GM12878 (cell line): ENCODE measurements around the gene TRMT44. TPM values are rescaled to one million over a fixed set of nuclear protein-coding genes. Genes with fewer than 3 reads are reported as not detected.

Source experiments
- ASH2L ChIP-seq: fragments of 300-600, 200-600 bp; sonication (generic); IDR thresholded peaks from 2 replicates; pipeline ENCODE4 v1.6.1; 2017; ENCODE audit warnings: low read depth, mild to moderate bottlenecking, borderline replicate concordance
- ATF7 ChIP-seq: fragments of 450-650 bp; IDR thresholded peaks from 2 replicates; pipeline ENCODE4 v1.6.1; 2016; ENCODE audit warnings: low read depth, mild to moderate bottlenecking
- BHLHE40 ChIP-seq, 2 experiments: fragments of 450-650 bp in 1 of 2; IDR thresholded peaks; 2 replicates each; pipeline ENCODE4 v1.6.1; 2011 to 2017; ENCODE audit warnings: low read depth in 2 of 2, borderline replicate concordance in 1 of 2, improper control_type of control experiment in 1 of 2, low read length in 1 of 2, mild to moderate bottlenecking in 1 of 2
- FOXM1 ChIP-seq: IDR thresholded peaks from 2 replicates; pipeline ENCODE4 v1.6.1; 2012; ENCODE audit warnings: low read depth, mild to moderate bottlenecking, inconsistent platforms, low read length, moderate library complexity
- GABPA ChIP-seq: IDR thresholded peaks from 2 replicates; pipeline ENCODE4 v1.6.1; 2014; ENCODE audit warnings: antibody characterized with exemption, low read depth, mild to moderate bottlenecking, inconsistent platforms
- HDAC6 ChIP-seq: fragments of 200-600 bp; sonication (generic); IDR thresholded peaks from one replicate; pipeline ENCODE4 v1.8.0; 2017; ENCODE audit warnings: antibody characterized with exemption; ENCODE audit not compliant: unreplicated experiment
- IKZF1 ChIP-seq: fragments of 450-650 bp; conservative IDR thresholded peaks from 2 replicates; pipeline ENCODE4 v1.6.1; 2017; ENCODE audit warnings: antibody characterized with exemption, mild to moderate bottlenecking
- JUNB ChIP-seq: IDR thresholded peaks from 2 replicates; pipeline ENCODE4 v1.6.1; 2016; ENCODE audit warnings: antibody characterized with exemption, mild to moderate bottlenecking
- MEF2B ChIP-seq: fragments of 450-650 bp; IDR thresholded peaks from 2 replicates; pipeline ENCODE4 v1.6.1; 2018; ENCODE audit warnings: mild to moderate bottlenecking, moderate library complexity; ENCODE audit not compliant: partially characterized antibody, poor library complexity, severe bottlenecking
- MTA2 ChIP-seq: fragments of 450-650 bp; IDR thresholded peaks from 2 replicates; pipeline ENCODE4 v1.6.1; 2016; ENCODE audit warnings: low read depth, mild to moderate bottlenecking, moderate library complexity
- NBN ChIP-seq: fragments of 450-650 bp; IDR thresholded peaks from 2 replicates; pipeline ENCODE4 v1.6.1; 2016
- POU2F2 ChIP-seq: IDR thresholded peaks from 3 replicates; pipeline ENCODE4 v1.6.1; 2011; ENCODE audit warnings: low read depth, mild to moderate bottlenecking, low read length, borderline replicate concordance
- SMARCA5 ChIP-seq: fragments of 450-650 bp; IDR thresholded peaks from 2 replicates; pipeline ENCODE4 v1.6.1; 2017; ENCODE audit warnings: mild to moderate bottlenecking
- SP1 ChIP-seq: IDR thresholded peaks from one replicate; pipeline ENCODE4 v1.6.1; 2011; ENCODE audit warnings: low read depth, low read length
- TBL1XR1 ChIP-seq: IDR thresholded peaks from 2 replicates; pipeline ENCODE4 v1.6.1; 2012; ENCODE audit warnings: low read depth, low read length, improper control_type of control experiment
- ZZZ3 ChIP-seq: IDR thresholded peaks from 2 replicates; pipeline ENCODE4 v1.6.1; 2011; ENCODE audit warnings: low read depth; ENCODE audit not compliant: control insufficient read depth, insufficient read length
- polyA plus RNA-seq, 11 experiments: library from polyadenylated mRNA; depleted of rRNA in 4 of 11; unstranded in 6 of 11; stranded (reverse) in 5 of 11; fragments of >200 nt; fragmentation: Nextera tagmentation in 4 of 11; fragmentation: Illumina TruSeq in 1 of 11; extraction: Ambion mirVana in 4 of 11; extraction: Trizol in 1 of 11; gene quantifications; 1 replicate in 1 of 11; 2 replicates in 10 of 11; pipeline versions ENCODE4 v1.2.1 to v1.2.3, GENCODE V29; 2011 to 2016; ENCODE audit warnings: inconsistent platforms in 2 of 11, missing spikeins in 2 of 11, low read depth in 1 of 11
- total RNA-seq, 4 experiments: library from RNA; depleted of rRNA in 3 of 4; stranded (reverse); fragments of >200 nt in 3 of 4; fragmentation: Illumina TruSeq in 1 of 4; extraction: Trizol in 1 of 4; gene quantifications; 2 replicates each; pipeline versions ENCODE4 v1.2.1 to v1.2.3, GENCODE V29; 2013 to 2021
- TF ChIP-seq, protein P1 (sequence below): fragments of 450-650 bp; IDR thresholded peaks from 2 replicates; pipeline ENCODE4 v1.6.1; 2014; ENCODE audit warnings: mild to moderate bottlenecking
- TF ChIP-seq, protein P2 (sequence below): fragments of 450-650 bp; IDR thresholded peaks from 2 replicates; pipeline ENCODE4 v1.6.1; 2017; ENCODE audit warnings: low read depth, mild to moderate bottlenecking, moderate library complexity
- TF ChIP-seq, protein P3 (sequence below): fragments of 450-650 bp; IDR thresholded peaks from 2 replicates; pipeline ENCODE4 v1.6.1; 2017; ENCODE audit warnings: mild to moderate bottlenecking, moderate library complexity
- TF ChIP-seq, protein P4 (sequence below): IDR thresholded peaks from 2 replicates; pipeline ENCODE4 v1.6.1; 2011; ENCODE audit warnings: mild to moderate bottlenecking, low read depth, low read length, moderate library complexity; ENCODE audit not compliant: insufficient replicate concordance
- TF ChIP-seq, protein P5 (sequence below): IDR thresholded peaks from 2 replicates; pipeline ENCODE4 v1.6.1; 2012; ENCODE audit warnings: low read depth, low read length, improper control_type of control experiment

TRMT44 gene
- total and polyA plus RNA-seq, 10 of the 15 experiments (the other 5 are each of a cell fraction or from before 2014, with no cell fraction given), result 1.3 to 18.5 (median 10.1) TPM

DNA sequence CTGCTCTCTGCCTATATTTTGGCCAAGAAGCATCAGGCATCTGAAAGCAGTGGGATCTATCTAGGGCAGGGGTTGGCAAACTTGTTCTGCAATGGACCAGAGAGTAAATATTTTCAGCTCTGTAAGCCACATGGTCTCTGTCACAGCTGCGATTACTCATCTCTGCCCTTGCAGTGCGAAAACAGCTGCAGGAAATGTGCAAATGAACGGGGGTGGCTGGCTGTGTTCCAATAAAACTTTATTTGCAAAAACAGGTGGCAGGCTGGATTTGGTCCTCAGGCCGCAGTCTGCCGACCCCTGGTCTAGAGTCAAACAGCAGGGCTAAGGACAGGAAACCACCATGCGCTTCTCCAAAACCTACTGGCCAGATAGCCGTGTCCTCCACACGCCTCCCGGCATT, 48.6 kb upstream of the TRMT44 start (continued):
- TF ChIP-seq TBL1XR1 (peak; percentile 64; the same call in 1 of the 2 replicates), HDAC6 (no peak), ZZZ3 (no peak), ASH2L (no peak), SMARCA5 (no peak), IKZF1 (peak; percentile 70), MEF2B (peak; percentile 41), JUNB (peak; percentile 68), SP1 (peak; percentile 65), POU2F2 (peak; percentile 85; the same call in 2 of the 3 replicates), NBN (peak; percentile 47; the same call in 1 of the 2 replicates), MTA2 (peak; percentile 48; the same call in 1 of the 2 replicates), GABPA (no peak; the same call in 1 of the 2 replicates), ATF7 (peak; percentile 78; the same call in 1 of the 2 replicates), BHLHE40 (IDR thresholded peaks at IDR 0.05; ENCODE audit: borderline replicate concordance in 1 of 2, low read depth in 2 of 2, low read length in 1 of 2) (peak; percentile 46 to 71; a peak in 2 of 4 replicates), FOXM1 (no peak)
- TF ChIP-seq, protein P1, sequence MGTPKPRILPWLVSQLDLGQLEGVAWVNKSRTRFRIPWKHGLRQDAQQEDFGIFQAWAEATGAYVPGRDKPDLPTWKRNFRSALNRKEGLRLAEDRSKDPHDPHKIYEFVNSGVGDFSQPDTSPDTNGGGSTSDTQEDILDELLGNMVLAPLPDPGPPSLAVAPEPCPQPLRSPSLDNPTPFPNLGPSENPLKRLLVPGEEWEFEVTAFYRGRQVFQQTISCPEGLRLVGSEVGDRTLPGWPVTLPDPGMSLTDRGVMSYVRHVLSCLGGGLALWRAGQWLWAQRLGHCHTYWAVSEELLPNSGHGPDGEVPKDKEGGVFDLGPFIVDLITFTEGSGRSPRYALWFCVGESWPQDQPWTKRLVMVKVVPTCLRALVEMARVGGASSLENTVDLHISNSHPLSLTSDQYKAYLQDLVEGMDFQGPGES, result no peak
- TF ChIP-seq, protein P2, sequence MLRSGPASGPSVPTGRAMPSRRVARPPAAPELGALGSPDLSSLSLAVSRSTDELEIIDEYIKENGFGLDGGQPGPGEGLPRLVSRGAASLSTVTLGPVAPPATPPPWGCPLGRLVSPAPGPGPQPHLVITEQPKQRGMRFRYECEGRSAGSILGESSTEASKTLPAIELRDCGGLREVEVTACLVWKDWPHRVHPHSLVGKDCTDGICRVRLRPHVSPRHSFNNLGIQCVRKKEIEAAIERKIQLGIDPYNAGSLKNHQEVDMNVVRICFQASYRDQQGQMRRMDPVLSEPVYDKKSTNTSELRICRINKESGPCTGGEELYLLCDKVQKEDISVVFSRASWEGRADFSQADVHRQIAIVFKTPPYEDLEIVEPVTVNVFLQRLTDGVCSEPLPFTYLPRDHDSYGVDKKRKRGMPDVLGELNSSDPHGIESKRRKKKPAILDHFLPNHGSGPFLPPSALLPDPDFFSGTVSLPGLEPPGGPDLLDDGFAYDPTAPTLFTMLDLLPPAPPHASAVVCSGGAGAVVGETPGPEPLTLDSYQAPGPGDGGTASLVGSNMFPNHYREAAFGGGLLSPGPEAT, result peak; percentile 57; the same call in 1 of the 2 replicates
- TF ChIP-seq, protein P3, sequence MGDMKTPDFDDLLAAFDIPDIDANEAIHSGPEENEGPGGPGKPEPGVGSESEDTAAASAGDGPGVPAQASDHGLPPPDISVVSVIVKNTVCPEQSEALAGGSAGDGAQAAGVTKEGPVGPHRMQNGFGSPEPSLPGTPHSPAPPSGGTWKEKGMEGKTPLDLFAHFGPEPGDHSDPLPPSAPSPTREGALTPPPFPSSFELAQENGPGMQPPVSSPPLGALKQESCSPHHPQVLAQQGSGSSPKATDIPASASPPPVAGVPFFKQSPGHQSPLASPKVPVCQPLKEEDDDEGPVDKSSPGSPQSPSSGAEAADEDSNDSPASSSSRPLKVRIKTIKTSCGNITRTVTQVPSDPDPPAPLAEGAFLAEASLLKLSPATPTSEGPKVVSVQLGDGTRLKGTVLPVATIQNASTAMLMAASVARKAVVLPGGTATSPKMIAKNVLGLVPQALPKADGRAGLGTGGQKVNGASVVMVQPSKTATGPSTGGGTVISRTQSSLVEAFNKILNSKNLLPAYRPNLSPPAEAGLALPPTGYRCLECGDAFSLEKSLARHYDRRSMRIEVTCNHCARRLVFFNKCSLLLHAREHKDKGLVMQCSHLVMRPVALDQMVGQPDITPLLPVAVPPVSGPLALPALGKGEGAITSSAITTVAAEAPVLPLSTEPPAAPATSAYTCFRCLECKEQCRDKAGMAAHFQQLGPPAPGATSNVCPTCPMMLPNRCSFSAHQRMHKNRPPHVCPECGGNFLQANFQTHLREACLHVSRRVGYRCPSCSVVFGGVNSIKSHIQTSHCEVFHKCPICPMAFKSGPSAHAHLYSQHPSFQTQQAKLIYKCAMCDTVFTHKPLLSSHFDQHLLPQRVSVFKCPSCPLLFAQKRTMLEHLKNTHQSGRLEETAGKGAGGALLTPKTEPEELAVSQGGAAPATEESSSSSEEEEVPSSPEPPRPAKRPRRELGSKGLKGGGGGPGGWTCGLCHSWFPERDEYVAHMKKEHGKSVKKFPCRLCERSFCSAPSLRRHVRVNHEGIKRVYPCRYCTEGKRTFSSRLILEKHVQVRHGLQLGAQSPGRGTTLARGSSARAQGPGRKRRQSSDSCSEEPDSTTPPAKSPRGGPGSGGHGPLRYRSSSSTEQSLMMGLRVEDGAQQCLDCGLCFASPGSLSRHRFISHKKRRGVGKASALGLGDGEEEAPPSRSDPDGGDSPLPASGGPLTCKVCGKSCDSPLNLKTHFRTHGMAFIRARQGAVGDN, result peak; percentile 32; the same call in 1 of the 2 replicates
- TF ChIP-seq, protein P4, sequence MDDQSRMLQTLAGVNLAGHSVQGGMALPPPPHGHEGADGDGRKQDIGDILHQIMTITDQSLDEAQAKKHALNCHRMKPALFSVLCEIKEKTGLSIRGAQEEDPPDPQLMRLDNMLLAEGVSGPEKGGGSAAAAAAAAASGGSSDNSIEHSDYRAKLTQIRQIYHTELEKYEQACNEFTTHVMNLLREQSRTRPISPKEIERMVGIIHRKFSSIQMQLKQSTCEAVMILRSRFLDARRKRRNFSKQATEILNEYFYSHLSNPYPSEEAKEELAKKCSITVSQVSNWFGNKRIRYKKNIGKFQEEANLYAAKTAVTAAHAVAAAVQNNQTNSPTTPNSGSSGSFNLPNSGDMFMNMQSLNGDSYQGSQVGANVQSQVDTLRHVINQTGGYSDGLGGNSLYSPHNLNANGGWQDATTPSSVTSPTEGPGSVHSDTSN, result peak; percentile 83
- TF ChIP-seq, protein P5, sequence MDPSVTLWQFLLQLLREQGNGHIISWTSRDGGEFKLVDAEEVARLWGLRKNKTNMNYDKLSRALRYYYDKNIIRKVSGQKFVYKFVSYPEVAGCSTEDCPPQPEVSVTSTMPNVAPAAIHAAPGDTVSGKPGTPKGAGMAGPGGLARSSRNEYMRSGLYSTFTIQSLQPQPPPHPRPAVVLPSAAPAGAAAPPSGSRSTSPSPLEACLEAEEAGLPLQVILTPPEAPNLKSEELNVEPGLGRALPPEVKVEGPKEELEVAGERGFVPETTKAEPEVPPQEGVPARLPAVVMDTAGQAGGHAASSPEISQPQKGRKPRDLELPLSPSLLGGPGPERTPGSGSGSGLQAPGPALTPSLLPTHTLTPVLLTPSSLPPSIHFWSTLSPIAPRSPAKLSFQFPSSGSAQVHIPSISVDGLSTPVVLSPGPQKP, result no peak
